Activated CD4-positive, CD25-positive, alpha-beta regulatory T cell treated with anti-CD3 and anti-CD28 coated beads, Interleukin-2, amount 50 U/mL, for 16 hours (primary cell): ENCODE data around the gene BCAS4.
"Not testable (repeated sequence)": the region's sequence is repeated elsewhere in the genome, so short reads cannot be mapped to it uniquely, and the experiment has no call there.

Experiments
- DNase-seq: peaks from one replicate; pipeline ENCODE4 v3.0.0-alpha.2; 2020; ENCODE audit warnings: low read depth, low spot score

The BCAS4 gene

DNA sequence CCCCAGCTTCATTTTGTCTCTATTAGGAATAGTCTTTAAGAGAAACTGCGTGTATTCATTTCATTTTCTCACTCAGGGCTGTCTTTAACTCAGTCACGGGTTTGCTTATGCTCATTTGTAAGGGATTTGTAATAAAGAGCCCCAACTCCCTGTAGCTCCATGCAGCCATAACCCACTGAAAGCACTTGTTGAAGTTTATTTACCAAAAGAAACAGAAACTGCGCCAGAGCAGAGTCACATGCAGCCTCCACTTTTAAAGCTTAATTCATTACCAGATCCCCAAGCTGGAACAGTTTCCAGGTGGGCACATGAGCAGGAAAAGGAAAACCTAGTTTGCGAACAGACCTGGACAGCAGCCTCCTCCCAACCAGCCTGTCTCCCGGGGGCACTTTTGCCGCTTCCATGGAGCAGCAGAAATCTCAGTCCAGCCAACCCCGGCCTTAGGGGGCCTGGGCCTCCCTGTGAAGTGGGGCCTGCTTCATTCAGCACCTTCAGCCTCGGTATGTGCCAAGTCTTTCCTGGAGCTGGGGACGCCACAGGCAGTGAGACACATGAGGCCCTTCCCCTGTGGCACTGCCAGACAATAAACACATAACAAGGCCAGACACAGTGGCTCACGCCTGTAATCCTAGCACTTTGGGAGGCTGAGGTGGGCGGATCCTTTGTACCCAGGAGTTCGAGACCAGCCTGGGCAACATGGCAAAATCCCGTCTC, 4.5 kb downstream of the BCAS4 start:
- no peak for DNase-seq

GRCh38 chr20:50799890-50800550, 5.2 kb downstream of the BCAS4 start:
- DNase-seq, result no peak

GRCh38 chr20:50800986-50801746, 6.3 kb downstream of the BCAS4 start:
- not testable (repeated sequence) for DNase-seq

- DNase-seq, result no peak
These were observed 6.9 kb downstream of the BCAS4 start for GRCh38 chr20:50801747-50802125.

GRCh38 chr20:50802289-50802688, 7.4 kb downstream of the BCAS4 start:
- no peak for DNase-seq

- no peak for DNase-seq
These were observed 9.8 kb downstream of the BCAS4 start for GRCh38 chr20:50804437-50805348.

DNA sequence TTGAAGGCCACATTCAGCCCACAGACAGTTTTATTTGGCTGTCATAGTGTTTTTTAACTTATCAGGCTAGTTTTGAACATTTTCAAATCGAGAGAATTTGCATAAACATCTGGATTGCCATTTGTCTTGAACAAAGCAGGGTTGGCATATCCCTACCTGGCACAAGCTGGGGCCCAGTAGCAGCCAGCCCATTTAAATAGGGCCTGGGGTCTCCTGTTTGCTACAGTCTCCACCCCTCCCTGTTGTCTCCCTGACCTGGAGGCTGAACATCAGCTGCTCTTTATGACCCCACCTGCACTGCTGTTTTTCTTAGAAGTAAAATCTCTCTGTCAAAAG, 10.5 kb downstream of the BCAS4 start:
- no peak for DNase-seq

GRCh38 chr20:50806126-50806768, 11.4 kb downstream of the BCAS4 start:
- DNase-seq, result no peak

- DNase-seq, result no peak
These were observed 15.2 kb downstream of the BCAS4 start for GRCh38 chr20:50810063-50810462.

DNA sequence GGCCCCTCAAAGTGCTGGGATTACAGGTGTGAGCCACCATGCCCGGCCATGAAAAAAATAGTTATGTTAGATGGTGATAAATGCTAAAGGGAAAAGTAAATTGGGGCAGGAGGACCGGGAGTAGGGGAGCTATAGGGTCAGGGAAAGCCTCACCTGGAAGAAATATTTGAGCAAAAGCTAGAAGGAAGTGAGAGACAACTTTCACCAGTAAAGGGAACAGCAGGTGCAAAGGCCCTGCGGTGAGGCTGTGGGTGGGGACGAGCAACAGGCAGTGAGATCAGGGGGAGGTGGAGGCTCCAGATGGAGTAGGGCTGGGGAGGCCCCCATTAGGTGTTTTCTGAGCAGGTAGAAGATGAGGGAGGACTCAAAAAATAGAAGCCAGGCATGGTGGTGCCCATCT, 16.0 kb downstream of the BCAS4 start:
- no peak for DNase-seq

DNA sequence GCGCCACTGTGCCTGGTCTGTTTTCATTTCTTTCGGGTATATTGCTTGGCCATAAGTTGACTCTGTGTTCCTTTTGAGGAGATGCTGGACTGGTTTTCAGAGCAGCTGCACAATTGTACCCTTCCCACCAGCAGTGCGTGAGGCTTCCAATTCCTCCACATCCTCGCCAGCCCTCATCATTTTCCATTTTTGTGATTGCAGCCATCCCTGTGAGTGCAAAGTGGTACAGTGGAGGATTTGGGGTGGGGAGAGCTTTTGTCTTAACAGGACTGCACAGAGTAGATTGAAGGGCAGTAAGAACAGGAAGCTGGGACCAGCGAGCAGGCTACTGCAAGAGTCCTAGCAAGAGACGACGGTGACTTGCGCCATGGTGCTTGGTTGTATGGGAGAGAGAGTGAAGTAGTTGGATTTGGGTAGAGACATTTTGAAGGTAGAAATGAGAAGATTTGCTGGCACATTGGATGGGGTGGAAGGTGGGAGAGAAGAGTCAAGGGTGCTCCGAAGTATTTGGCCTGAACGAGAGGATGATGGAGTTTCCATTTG, 18.3 kb downstream of the BCAS4 start:
- DNase-seq, result no peak

DNA sequence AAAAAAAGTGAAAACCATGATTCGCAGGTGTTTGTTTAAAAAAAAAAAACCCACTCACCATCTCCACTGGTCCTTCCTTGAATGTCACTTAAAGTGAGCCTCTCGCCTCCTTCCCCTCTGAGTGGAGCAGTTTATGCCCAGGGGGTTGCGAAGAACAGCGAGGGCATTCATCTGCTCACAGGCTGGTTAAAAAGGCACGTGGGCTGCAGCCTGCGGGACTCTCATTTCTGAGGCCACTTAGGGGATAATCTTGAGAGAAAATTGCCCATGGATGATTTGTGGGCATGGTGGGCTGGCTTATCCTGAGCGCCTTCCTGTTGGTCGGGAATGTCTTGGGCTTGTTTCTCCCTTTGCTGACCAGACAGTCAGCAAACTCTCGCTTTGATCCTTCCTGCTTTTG, 18.9 kb downstream of the BCAS4 start:
- DNase-seq, result no peak

- DNase-seq, result no peak
These were observed 19.7 kb downstream of the BCAS4 start for GRCh38 chr20:50814438-50815161.

GRCh38 chr20:50815162-50815989, 20.5 kb downstream of the BCAS4 start:
- no peak for DNase-seq

DNA sequence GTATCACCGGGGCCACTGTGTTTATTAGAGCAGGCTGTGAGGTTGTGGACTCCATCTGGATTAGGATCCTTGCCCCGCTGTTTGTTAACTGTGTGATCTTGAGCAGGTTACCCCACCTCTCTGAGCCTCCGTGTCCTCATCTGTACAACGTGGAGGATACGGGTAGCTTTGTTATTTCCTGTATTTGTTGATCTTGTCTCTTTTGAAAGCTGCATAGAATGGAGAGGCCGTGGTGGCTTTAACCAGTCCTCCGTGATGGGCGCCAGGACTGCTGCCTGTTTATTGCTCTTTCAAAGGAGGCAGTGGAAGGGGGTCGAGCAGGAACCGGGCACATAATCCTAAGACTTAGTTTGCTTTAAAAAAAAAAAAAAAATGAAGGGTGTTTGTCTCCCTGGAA, 22.9 kb downstream of the BCAS4 start:
- DNase-seq, result no peak

DNA sequence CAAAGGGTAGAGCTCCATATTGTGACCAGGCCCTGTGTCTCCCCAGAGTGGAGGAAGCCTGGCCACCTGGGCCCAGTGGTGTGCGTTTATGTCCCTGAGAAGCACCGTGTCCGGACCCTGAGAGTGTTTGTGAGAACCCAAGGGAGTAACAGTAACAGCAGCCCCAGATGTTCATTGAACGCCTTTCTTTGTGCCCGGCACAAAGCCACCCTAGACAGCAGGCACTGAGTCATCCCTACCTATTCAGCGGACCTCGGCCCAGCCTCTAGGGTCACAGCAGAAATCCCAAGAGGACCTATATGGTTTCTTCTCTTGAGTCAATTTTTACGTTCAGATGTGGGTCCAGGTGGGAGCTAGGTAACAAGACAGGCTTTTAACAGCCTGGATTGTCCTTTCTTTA, 24.5 kb downstream of the BCAS4 start:
- DNase-seq, result no peak

- DNase-seq, result no peak
These were observed 25.8 kb downstream of the BCAS4 start for GRCh38 chr20:50820515-50821256.

- DNase-seq, result no peak
These were observed 26.5 kb downstream of the BCAS4 start for GRCh38 chr20:50821257-50821921.
